HG03439 (cell line): ENCODE results near the gene PNPO.

ENCODE experiments used
- ATAC-seq: cut with Tn5 transposase; IDR thresholded peaks from one replicate; pipeline ENCODE4 v1.9.1; 2021; ENCODE audit warnings: mild to moderate bottlenecking, moderate library complexity; ENCODE audit not compliant: unreplicated experiment

The PNPO gene

GRCh38 chr17:47995241-47995935 is 54.0 kb downstream of the PNPO start:
- ATAC-seq = no peak

- ATAC-seq = no peak
Measured at GRCh38 chr17:47996201-47996600, 54.8 kb downstream of the PNPO start.

GRCh38 chr17:47997586-47997985 is 56.2 kb downstream of the PNPO start:
- no peak for ATAC-seq

GRCh38 chr17:47998044-47998443 is 56.7 kb downstream of the PNPO start:
- no peak for ATAC-seq
